GM03348 (cell line): ENCODE results near the gene SLC2A4.

ENCODE experiments used
- DNase-seq: peaks from one replicate; pipeline ENCODE4 v3.0.0; 2012; ENCODE audit warnings: low spot score

Gene SLC2A4

GRCh38 chr17:7279448-7279847 lies 2.1 kb upstream of the SLC2A4 start:
- DNase-seq, result no peak

GRCh38 chr17:7280519-7281073 lies 922 bp upstream of the SLC2A4 start:
- peak; percentile 91 for DNase-seq

GRCh38 chr17:7281953-7282751 lies 634 bp downstream of the SLC2A4 start:
- DNase-seq, result peak; percentile 1

- peak; percentile 15 for DNase-seq
These were observed 1.3 kb downstream of the SLC2A4 start for GRCh38 chr17:7282752-7283321.

- DNase-seq, result no peak
These were observed 2.1 kb downstream of the SLC2A4 start for GRCh38 chr17:7283471-7284216.

GRCh38 chr17:7284911-7285310 lies 3.4 kb downstream of the SLC2A4 start:
- no peak for DNase-seq

GRCh38 chr17:7285679-7286078 lies 4.2 kb downstream of the SLC2A4 start:
- DNase-seq, result peak; percentile 0

GRCh38 chr17:7289256-7290032 lies 7.9 kb downstream of the SLC2A4 start:
- no peak for DNase-seq

GRCh38 chr17:7290166-7290565 lies 8.6 kb downstream of the SLC2A4 start:
- no peak for DNase-seq

- no peak for DNase-seq
These were observed 9.2 kb downstream of the SLC2A4 start for GRCh38 chr17:7290685-7291084.

- DNase-seq, result no peak
These were observed 10.7 kb downstream of the SLC2A4 start for GRCh38 chr17:7292194-7292593.

GRCh38 chr17:7292729-7293128 lies 11.2 kb downstream of the SLC2A4 start:
- no peak for DNase-seq

GRCh38 chr17:7293159-7293558 lies 11.6 kb downstream of the SLC2A4 start:
- DNase-seq, result no peak

- no peak for DNase-seq
These were observed 12.5 kb downstream of the SLC2A4 start for GRCh38 chr17:7293816-7294613.

- DNase-seq, result peak; percentile 68
These were observed 13.2 kb downstream of the SLC2A4 start, which contains the start of gene YBX2 for GRCh38 chr17:7294614-7295153. YBX2 (minus strand) TSS chr17:7294639; CDS start chr17:7294500, 139 bp downstream.

GRCh38 chr17:7295230-7296180 lies 14.0 kb downstream of the SLC2A4 start:
- no peak for DNase-seq

- peak; percentile 92 for DNase-seq
These were observed 14.8 kb downstream of the SLC2A4 start for GRCh38 chr17:7296189-7296861.

GRCh38 chr17:7304179-7304578 lies 22.7 kb downstream of the SLC2A4 start:
- no peak for DNase-seq
